H4 (cell line): Measurements from ENCODE around the gene SIX3. TPM values are rescaled to one million over a fixed set of nuclear protein-coding genes. Genes with fewer than 3 reads are reported as not detected.
A peak's percentile ranks its signal among the peaks of the same experiment; 100 is the strongest.

Experiments
- DNase-seq: peaks from one replicate; pipeline ENCODE4 v3.0.0-alpha.2; 2015; ENCODE audit warnings: low spot score
- total RNA-seq: library from RNA; depleted of rRNA; stranded (reverse); fragments of >200 nt; shearing (Covaris generic); gene quantifications from 2 replicates; pipeline ENCODE4 v1.2.3, GENCODE V29; 2014

The SIX3 gene
- total RNA-seq, 1 experiment from 2014 or later, result not detected

DNA sequence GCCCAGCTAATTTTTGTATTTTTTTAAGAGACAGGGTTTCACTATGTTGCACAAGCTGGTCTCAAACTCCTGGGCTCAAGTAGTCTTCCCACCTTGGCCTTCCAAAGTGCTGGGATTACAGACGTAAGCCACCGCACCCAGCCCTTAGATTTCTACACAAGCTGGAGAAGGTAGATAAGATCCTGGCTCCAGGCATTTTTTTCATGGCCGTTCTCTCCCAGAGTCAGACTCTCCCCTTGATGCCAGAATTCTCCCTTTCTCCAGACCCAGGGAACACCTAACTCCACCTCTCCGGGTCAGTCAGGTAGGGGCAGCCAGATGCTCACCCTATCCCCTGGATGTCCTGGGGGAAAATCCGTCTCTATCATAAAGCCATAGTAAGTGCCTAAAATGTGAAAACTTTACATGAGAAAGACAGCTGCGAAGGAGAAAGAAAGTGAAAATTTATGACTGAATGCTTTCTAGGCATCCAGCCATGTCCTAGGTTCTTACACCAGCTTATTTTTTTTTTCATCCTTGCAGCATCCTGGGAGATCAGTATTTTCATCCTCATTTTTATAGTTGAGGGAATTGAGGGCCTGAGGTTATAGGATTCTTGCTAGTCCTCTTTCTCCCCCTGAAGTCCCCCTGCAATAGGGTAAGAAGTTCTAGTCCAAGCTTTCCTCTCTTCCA is 16.3 kb downstream of the SIX3 start:
- no peak for DNase-seq

DNA sequence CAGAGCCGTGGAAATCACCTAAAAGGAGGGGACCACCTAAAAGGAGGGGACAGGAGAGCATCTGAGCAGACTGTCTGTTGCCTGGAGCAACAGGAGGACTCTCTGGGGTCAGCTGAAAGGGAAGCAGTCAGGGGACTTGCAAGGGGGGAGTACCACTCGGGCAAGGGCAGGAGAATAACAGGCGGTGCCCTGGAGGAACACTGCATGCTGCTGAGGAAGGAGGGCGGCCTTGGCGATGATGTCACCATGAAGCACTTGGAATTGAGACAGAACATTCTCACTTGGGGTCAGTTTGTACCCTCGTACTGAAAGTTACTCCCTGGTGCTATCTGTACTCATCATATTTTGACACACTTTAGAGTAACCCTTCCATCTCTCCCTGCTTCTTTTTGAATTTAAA is 18.4 kb downstream of the SIX3 start:
- DNase-seq, result no peak

DNA sequence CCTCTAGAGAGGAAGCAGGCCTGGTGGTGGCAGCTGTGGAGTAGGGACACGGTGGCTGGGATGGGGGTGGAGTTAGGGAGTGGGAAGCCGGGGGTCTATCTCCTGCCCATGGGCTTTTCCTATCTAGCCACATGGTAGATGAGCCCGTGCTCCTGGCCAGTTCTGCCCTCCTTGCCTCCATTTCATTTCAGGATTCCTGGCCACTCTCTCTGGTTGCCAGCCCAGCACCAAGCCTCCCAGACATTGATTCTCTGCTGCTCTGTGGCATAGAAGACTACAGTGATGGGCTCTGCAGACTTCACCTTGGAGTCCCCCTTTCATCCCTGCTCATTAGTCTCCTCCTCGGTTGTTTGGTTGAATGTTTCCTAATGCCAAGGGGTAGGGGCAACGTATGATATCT is 19.4 kb downstream of the SIX3 start:
- no peak for DNase-seq

DNA sequence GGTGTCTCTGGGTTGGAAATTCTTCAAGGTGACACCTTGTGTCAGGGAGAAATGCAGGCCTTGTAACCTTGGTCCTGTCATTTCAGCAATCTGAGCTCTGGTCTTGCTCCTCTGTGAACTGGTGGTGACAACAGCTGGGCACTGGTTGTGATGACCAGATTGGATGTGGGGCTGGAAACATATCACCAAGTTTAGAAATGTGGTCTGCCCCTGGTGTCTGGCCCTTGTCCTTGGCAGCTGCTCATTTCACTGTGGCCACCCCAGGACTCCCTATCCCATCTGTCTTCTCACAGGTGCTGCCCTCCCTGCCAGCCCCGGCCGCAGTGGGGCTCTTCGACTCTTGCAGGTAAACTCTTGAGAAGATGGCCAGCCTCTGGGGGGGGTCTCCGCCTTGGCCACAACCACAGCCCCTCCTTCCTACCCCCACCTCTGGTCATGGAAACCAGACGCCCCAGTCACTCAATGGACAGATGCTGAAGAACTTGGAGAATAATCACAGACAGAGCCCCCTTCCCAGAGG is 20.7 kb downstream of the SIX3 start:
- DNase-seq, result no peak

DNA sequence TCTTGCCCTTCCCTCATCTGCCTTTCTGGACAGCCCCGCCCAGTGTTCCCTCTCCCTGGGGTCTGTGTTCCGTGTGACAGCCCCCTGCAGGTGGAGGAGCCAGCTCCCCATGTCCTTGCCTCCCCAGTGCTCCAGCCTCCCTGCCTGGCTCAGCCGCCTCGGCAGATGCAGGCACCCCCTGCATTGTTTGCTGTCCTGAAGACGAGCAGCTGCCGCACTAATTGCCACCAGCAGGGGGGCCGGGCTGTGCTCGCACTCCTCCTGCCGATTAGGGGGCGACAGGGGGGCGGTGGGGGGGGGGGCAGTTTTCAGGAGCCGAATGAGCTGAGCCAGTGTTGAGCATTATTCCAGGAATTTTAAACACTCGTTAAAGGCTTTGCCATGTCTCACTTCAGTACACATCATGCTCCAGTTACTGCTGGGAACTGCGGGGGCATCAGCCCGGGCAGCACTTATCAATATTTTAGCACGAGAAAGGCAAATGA is 23.3 kb downstream of the SIX3 start:
- DNase-seq, result no peak

DNA sequence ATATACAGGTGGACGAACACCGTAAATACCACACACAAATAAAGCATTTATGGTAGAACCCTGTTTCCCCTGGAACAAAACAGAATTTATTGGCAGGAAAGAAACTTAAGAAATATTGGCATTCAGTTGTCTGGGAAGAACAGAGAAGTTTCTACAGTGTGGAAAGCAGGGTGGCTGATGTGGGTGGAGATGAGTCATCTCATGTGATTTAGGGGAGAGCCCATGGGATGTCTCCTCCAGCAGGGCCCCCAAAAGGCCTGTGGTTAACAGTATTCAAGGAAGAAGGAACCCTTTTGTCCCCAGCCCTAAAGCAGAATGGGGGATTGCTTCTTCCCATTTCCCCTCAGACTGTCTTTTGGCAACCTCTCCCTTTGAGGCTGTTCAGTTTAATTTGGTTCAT is 24.2 kb downstream of the SIX3 start:
- DNase-seq, result no peak

DNA sequence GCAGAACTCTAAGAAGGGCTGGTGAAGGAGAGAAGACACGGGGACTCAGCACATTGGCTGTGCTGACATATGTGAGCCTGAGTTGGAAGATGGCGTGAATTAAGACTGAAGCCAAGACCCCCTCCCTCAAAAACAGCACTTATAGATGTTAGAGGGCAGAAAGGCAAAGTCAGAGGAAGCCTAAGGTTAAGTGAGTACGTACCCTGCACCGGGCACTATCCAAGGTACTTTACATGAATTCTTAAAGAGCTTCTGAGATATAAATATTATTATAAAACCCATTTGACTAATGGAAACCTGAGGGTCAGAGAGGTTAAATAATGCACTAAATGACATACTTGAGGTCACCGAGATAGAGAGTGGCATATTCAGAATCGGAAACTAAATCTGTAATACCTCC is 25.6 kb downstream of the SIX3 start:
- DNase-seq, result no peak

DNA sequence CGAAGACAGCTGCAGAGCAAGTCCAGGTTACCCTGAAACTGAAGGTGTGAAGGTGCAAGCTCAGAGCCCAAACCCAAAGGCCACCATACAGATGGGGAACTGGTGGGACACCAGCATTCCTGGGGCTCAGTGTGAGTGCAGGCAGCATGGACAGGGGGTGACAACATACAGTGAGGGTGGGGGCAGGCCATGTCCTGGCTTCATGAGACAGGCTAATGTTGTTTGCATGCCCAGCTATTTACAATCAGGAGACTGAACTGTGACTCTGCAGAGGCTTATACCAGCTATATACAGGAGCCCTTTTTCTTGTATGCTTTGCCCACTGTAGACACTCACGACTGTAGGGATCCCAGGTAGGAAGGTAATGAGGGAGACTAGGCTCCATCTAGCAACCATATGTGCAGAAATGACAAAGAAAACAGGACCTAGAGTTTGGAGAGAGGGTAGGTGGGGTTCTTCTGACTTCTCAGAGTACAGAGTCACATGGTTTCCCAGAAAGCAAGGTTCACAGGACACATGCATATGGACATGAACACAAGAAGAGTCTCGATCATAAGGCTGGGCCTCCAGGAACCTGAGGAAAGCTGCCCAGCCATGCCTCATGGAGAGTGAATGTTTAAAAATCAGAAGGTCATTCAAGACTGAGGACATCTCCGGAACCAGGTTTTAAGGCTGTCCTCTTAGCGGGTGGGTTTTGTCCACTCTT is 26.4 kb downstream of the SIX3 start:
- DNase-seq, result no peak

DNA sequence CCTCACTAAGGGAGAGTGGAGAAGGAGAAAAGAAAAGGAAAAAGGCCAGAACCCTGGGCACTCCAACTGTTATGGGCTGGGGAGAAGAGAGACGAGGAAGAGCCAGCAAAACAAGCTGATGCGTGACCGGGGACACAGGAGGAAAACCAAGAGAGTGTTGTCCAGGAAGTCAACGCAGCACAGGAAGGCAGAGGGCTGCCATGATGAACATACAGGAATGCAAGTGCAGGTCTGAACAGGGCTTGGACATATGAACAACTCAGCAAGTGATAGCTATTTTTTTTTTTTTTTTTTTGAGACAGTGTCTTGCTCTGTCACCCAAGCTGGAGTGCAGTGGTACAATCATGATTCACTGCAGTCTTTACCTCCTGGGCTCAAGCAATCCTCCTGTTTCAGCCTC is 28.4 kb downstream of the SIX3 start:
- no peak for DNase-seq

DNA sequence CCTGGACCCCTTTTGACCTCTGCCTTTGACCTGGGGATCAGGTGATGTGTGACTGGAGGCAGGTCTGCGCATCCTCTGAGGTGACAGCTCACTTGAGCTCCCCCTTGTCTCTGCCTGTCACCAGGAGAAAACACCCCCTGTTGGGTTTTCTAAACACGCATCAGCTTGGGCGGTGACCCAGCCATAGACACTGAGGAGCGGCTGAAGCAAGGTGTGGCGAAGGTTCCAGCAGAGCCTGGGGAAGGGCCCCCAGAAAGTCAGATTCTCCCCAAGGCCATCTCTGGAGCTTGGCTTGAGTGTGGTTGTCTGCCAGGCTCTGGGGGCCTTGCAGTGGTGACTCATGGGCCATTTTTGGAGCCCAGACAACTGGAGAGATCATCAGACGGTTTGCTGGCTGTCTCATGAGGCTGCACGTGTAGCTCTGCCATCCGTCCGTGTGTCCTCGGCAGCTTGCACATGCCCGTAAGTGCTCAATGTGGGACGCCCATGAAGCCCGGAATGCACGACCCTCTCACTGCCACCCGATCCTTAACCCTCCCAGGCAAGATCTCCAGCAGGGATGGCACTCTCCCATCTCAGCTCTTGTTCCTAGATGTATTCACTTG is 29.4 kb downstream of the SIX3 start:
- DNase-seq, result no peak

DNA sequence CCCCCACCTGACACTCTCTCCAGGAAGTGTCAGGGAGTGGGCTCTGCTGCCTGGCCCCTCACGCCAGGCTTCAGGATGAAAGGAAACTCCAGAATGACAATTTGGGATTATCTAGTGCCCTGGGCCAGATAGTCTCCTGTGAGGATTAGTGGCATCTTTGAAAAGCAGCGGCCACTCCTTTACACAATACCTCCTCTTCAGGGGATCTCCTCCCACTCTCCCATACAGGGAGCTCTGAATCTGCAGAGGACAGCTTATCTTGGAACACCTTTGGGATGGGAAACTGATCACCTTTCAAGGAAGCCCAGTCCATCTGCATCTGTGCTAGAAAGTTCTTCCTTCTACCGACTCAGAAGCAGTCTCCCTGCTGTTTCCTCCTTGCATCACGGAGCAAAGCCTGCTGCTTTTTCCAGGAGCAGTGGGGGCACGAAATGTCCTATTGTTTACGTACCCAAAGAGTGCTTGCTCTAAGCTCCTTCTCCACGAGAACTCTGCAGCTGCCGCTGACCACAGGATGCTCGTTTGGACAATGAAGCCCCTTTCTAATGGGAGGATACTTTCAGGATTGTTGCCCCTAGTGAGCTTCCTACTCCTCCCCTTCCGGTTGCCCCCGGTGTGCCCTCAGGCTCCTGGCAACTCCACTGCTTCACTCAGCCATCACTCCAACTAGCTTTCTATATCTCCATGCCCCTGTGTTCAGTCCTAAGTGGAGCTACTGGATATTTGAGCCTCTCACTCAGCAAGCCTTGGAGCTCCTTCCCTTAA is 31.5 kb downstream of the SIX3 start:
- no peak for DNase-seq

DNA sequence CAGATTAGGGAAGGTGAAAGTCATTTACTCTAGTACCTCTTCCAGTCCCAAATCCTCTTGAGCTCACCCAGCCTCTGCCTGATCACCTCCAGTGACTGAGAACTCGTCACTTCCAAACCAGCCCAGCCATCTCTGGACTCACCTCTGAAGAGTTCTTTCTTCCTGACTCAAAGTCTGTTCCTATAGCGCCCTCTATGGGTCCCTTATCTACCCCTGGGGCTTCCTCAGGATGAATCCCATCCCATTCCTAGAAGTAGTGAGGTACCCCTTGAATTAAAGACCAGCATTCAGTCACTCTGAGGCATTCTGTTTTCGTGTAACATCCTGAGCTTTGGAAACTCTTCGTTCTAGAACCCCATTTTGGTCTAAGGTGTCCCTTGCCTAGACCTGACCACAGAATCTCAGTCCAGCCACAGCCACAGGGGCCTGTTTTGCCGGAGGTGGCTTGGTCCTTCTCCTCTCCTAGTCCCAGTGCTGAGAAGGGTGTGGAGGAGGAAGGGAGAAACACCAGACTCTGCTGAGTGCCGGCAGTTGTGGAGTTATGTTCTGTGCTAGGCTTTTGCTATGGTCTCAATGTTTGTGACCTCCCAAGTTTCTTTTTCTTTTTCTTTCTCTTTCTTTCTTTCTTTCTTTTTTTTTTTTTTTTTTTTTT is 32.7 kb downstream of the SIX3 start:
- DNase-seq, result peak; percentile 58

DNA sequence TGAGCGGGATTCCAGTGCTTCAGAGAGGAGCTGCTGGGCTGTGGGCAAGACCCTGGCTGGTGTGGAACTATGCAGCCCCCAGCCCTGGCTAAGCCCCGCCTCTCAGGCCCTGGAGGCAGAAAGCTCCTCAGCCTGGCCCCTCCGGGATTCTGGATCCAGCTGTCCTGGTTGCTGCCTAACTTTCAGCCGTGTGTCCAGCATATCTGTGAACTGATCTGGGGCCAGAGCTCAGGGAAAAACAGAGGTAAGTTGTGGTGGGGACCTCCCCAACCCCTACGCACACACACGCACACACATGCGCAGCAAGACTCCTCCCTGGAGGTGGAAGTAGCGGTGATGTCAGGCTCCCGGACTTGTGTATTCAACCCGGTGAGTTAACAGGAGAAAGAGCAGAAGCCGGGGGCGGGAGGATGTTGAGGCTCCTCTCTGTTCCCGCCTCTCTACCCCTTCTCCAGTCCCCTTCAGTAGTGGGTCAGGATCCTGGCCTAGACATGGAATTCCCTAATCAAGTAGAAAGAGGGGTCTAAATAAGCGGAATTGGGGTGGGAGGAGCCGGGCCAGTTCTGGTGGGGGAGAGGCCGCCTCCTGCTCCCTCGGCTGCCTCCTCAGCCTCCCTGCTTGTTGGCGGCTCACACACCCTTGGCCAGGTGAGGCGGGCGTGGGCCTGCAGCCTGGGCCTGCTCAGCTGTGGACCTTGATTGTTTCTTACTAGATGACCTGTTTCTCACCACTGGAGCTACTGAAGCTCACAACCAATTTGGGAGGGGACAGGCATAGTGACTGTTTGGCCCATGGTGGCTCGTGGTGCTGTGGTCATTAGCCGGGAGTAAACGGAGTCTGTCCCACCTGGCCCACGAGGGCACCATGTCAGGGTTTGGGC is 34.3 kb downstream of the SIX3 start:
- no peak for DNase-seq

DNA sequence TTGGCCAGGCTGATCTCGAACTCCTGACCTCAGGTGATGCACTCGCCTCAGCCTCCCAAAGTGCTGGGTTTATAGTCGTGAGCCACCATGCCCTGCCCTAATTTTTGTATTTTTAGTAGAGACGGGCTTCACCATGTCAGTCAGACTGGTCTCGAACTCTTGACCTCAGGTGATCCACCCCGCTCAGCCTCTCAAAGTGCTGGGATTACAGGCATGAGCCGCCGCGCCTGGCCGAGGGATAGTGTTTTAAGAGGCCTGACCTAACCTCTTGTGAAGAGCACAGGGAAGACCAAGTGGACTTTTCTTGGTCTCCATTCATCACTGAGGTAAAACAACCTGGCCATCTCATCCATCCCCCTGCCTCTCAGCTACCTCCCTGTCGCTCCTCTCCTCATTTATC is 38.1 kb downstream of the SIX3 start:
- no peak for DNase-seq

DNA sequence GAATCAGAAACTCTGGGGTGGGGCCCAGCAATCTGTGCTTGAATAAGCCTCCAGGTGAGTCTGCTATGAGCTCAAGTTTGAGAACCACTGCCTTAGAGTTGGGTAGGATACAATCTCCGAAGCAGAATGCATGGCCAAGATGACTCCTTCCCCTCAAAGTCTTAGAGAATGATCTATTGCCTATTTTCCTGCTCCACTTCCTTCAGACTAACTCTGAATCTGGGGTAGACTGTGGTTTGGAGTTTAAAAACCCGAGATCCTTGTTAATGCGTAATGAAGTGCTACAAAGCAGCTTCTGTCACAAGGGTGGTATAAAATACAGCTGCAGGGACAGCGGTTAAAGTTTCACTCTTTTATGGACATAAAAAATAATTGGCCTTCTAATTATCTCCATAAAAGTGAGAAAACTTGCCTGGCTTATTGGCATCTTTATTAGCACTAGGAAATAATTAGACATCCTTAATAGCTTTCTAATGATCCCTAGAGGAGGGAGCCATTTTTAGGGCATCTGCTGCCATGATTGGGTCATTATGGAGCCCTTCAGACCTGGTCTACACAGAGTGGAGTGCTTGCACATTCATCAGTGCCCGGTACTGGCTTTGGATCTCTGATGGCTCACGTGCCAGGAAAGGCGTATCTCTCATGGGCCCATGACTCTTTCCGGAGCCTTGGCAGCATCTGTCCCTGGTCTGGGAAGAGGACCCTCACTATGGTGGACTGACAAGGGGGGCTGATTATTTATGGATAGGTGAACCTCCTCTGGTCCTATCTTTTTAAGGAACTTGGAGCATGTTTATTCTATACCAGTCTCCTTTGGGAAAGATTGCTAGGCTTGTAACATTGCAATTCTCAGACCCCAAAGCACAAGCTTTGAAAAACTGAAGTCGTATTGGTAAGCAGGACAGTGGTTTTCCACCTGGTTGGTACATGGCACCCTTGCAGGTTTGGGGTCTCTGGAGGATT is 39.5 kb downstream of the SIX3 start:
- DNase-seq, result no peak

DNA sequence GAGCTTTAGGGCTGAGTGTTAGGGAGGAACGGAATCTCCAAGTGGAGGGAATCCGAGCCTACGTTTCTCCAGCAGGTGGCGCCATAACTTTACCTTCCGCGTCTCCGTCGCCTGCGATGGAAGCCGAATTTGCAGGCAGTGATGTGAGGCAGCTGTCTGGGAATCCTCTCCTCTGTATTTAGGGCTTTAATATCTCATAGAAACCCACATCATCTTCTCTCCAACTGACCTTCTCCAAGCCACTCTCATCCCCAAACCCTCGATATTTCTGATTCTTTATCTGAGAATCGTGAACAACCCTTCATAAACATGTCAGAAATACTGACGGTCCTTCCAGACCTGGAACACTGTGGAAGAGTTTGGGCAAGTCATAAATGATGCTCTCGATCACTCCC is 40.2 kb downstream of the SIX3 start:
- DNase-seq, result peak; percentile 66

DNA sequence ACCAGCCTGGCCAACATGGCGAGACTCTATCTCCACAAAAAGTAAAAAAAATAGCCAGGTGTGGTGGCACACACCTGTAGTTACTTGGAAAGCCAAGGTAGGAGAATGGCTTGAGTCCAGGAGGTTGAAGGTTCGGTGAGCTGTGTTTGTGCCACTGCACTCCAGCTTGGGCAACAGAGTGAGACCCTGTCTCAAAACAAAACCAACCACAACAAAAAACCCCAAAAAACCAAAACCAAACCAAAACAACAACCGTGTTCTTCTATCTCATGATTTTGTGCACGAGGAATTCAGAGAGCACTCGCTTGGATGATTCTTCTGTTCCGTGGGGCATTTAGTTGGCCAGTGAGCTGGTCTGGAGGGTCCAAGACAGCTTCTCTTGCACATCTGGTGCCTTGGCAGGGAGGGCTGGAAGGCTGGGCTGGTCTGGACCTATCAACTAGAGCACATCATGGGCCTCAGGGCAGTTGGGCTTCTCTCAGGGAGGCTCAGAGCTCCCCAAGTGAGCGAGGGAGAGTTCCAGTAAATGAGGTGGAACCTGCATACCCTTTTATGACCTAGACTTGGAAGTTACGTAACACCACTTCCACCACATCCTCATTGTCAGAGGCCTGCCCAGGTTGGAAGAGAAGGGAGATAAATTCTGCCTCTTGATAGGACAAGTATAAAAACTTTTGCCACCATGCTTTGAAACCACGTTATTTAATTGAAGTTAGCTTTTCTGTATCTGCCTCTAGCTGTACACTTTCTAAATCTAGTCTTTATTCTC is 42.5 kb downstream of the SIX3 start:
- no peak for DNase-seq

DNA sequence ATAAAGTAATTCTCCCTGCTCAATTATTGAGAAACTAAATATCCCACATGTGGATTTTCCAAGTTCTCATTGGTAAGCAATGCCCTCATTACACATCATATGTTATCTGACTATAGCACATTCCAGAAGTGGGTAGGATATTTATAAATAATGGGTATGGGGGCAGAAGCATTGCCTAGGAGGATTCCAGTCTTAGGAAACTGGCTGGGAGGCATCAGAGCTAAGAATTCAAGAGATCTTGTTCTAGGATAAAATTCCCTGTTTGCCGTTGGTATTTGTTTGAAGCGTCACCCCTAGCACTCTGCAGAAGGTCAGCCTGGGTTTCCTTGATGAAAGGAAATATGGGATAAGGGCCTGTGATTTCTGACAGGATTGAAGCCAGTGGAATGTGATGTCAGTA is 47.7 kb downstream of the SIX3 start:
- no peak for DNase-seq

DNA sequence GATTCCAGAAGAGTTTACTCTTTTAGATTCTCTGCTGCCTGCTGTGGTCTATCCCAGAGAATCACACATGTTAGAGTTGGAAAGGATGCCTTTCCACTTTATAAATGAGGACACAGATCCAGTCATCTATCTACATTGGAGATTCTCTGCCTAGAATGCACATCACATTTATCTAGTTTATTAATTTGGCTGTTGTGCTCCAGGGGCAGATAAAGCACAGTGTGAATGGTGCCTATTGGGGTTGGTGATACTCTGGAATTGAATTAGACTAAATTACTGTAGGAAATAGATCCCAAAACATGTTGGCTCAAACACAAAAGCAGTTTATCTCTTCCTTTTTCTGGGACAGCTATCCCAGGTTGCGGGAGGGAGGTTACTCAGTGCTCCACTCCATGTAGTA is 52.9 kb downstream of the SIX3 start:
- DNase-seq, result no peak
